ENCODE measurements around the gene TRIM14. TPM values are rescaled to one million over a fixed set of nuclear protein-coding genes. Genes with fewer than 3 reads are reported as not detected.

Gene TRIM14
- total and polyA plus RNA-seq, 2 of the 13 experiments (the other 11 are each of a cell fraction or from before 2014, with no cell fraction given) = 9.2 to 13.0 TPM

DNA sequence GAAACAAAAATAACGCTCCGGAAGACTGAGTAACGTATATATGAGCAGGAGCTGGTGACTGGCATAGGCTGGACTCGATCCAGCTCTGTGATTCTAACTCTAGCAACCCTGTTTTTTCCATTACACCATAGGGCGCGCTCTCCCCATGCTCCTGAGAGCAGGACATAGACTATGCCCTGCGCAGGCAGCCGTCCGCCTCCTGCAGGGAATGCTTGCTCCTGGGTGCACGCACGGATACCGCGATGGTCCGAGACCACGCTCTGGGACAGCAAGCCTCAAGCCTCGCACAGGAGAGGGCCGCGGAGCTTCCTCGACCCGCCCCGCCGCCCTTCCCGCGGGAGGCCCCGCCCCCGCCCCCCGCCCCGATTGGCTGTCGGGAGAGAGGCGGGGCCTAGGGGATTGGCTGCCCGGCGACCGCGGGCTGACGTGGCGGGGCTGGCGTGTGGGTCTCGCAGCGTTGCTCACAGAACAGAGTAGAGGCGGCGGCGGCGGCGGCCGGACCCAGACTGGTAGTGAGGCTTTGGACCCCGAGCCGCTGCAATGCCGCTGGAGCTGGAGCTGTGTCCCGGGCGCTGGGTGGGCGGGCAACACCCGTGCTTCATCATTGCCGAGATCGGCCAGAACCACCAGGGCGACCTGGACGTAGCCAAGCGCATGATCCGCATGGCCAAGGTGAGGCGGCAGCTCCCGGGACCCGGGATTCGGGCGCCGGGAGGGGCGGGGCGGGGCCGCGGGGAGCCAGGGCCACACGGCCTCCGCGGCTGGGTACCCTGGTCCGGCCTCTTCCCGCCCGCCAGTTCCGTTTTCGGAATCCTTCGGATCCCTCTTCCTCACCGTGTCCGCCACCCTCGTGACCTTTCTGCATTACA is 62.5 kb downstream of the TRIM14 start, which contains the start of gene NANS (continued):
- TF ChIP-seq, protein P1, sequence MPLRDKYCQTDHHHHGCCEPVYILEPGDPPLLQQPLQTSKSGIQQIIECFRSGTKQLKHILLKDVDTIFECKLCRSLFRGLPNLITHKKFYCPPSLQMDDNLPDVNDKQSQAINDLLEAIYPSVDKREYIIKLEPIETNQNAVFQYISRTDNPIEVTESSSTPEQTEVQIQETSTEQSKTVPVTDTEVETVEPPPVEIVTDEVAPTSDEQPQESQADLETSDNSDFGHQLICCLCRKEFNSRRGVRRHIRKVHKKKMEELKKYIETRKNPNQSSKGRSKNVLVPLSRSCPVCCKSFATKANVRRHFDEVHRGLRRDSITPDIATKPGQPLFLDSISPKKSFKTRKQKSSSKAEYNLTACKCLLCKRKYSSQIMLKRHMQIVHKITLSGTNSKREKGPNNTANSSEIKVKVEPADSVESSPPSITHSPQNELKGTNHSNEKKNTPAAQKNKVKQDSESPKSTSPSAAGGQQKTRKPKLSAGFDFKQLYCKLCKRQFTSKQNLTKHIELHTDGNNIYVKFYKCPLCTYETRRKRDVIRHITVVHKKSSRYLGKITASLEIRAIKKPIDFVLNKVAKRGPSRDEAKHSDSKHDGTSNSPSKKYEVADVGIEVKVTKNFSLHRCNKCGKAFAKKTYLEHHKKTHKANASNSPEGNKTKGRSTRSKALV (CRISPR knock-in tag; IDR thresholded peaks at IDR 0.05) = peak; percentile 60
- TF ChIP-seq PAWR (CRISPR knock-in tag; IDR thresholded peaks at IDR 0.05; ENCODE audit: borderline replicate concordance) = 0 out of 2 replicates have a peak, but pooled peaks have one; percentile 64
- no peak for TF ChIP-seq ATM (IDR thresholded peaks at IDR 0.05; ENCODE audit: borderline replicate concordance)
- 0 out of 2 replicates have a peak, but pooled peaks have one; percentile 31 for TF ChIP-seq DPF2 (CRISPR knock-in tag; IDR thresholded peaks at IDR 0.05; ENCODE audit: borderline replicate concordance, low read depth)
- TF ChIP-seq SATB2 (CRISPR knock-in tag; IDR thresholded peaks at IDR 0.05) = no peak
- TF ChIP-seq ZNF317 (CRISPR knock-in tag; IDR thresholded peaks at IDR 0.05) = no peak; the same call in 1 of the 2 replicates
- TF ChIP-seq KLF9 (CRISPR knock-in tag; IDR thresholded peaks at IDR 0.05; ENCODE audit: low read depth) = peak; percentile 70
- peak; percentile 68; the same call in 1 of the 2 replicates for TF ChIP-seq ZNF253 (CRISPR knock-in tag; IDR thresholded peaks at IDR 0.05; ENCODE audit: borderline replicate concordance)
- peak; percentile 77; the same call in 1 of the 2 replicates for TF ChIP-seq ZSCAN25 (CRISPR knock-in tag; IDR thresholded peaks at IDR 0.05)
- TF ChIP-seq PITX1 (CRISPR knock-in tag; IDR thresholded peaks at IDR 0.05) = peak; percentile 50
- peak; percentile 75; the same call in 1 of the 2 replicates for TF ChIP-seq ZNF589 (CRISPR knock-in tag; conservative IDR thresholded peaks at IDR 0.05)
- TF ChIP-seq NKX3-1 (CRISPR knock-in tag; IDR thresholded peaks at IDR 0.05) = no peak; the same call in 1 of the 2 replicates
- TF ChIP-seq ETV6 (CRISPR knock-in tag; conservative IDR thresholded peaks at IDR 0.05) = no peak
- TF ChIP-seq, protein P2, sequence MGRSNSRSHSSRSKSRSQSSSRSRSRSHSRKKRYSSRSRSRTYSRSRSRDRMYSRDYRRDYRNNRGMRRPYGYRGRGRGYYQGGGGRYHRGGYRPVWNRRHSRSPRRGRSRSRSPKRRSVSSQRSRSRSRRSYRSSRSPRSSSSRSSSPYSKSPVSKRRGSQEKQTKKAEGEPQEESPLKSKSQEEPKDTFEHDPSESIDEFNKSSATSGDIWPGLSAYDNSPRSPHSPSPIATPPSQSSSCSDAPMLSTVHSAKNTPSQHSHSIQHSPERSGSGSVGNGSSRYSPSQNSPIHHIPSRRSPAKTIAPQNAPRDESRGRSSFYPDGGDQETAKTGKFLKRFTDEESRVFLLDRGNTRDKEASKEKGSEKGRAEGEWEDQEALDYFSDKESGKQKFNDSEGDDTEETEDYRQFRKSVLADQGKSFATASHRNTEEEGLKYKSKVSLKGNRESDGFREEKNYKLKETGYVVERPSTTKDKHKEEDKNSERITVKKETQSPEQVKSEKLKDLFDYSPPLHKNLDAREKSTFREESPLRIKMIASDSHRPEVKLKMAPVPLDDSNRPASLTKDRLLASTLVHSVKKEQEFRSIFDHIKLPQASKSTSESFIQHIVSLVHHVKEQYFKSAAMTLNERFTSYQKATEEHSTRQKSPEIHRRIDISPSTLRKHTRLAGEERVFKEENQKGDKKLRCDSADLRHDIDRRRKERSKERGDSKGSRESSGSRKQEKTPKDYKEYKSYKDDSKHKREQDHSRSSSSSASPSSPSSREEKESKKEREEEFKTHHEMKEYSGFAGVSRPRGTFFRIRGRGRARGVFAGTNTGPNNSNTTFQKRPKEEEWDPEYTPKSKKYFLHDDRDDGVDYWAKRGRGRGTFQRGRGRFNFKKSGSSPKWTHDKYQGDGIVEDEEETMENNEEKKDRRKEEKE (IDR thresholded peaks at IDR 0.05) = no peak
- TF ChIP-seq, protein P3, sequence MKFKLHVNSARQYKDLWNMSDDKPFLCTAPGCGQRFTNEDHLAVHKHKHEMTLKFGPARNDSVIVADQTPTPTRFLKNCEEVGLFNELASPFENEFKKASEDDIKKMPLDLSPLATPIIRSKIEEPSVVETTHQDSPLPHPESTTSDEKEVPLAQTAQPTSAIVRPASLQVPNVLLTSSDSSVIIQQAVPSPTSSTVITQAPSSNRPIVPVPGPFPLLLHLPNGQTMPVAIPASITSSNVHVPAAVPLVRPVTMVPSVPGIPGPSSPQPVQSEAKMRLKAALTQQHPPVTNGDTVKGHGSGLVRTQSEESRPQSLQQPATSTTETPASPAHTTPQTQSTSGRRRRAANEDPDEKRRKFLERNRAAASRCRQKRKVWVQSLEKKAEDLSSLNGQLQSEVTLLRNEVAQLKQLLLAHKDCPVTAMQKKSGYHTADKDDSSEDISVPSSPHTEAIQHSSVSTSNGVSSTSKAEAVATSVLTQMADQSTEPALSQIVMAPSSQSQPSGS (CRISPR knock-in tag; IDR thresholded peaks at IDR 0.05) = no peak; the same call in 1 of the 2 replicates
- 0 out of 2 replicates have a peak, but pooled peaks have one; percentile 43 for TF ChIP-seq BCL6 (CRISPR knock-in tag; IDR thresholded peaks at IDR 0.05)
- TF ChIP-seq ZNF775 (CRISPR knock-in tag; IDR thresholded peaks at IDR 0.05; ENCODE audit: borderline replicate concordance) = no peak
- TF ChIP-seq ZNF850 (CRISPR knock-in tag; conservative IDR thresholded peaks at IDR 0.05) = no peak
- TF ChIP-seq SIN3A (IDR thresholded peaks at IDR 0.05; ENCODE audit: borderline replicate concordance, low read depth, low read length) = 0 out of 2 replicates have a peak, but pooled peaks have one; percentile 89
- no peak; the same call in 1 of the 2 replicates for TF ChIP-seq ZFX (CRISPR knock-in tag; IDR thresholded peaks at IDR 0.05; ENCODE audit: low read depth)
- TF ChIP-seq ZNF605 (CRISPR knock-in tag; IDR thresholded peaks at IDR 0.05) = no peak; the same call in 1 of the 2 replicates
- no peak for TF ChIP-seq JUN (CRISPR knock-in tag; IDR thresholded peaks at IDR 0.05)
- peak; percentile 70 for TF ChIP-seq ZBTB38 (CRISPR knock-in tag; IDR thresholded peaks at IDR 0.05)
- TF ChIP-seq HES4 (CRISPR knock-in tag; IDR thresholded peaks at IDR 0.05; ENCODE audit: borderline replicate concordance) = peak; percentile 76; the same call in 1 of the 2 replicates

Measured in HepG2 (cell line).